WTC11 (cell line): ENCODE results near the gene MFSD11. TPM values are rescaled to one million over a fixed set of nuclear protein-coding genes. Genes with fewer than 3 reads are reported as not detected.

ENCODE experiments used
- ATAC-seq: fragments of 200-7000 bp; cut with Tn5 transposase; 2 replicates; pipeline ENCODE4 v1.10.0; 2021; ENCODE audit warnings: mild to moderate bottlenecking, moderate library complexity
- CTCF ChIA-PET: fragments of 300-600 bp; sonication (Branson Sonifier 250); formaldehyde crosslinking; loops from one replicate; lab custom pipeline; 2021; ENCODE audit warnings: antibody characterized with exemption; lab: Charles Lee
- POLR2A ChIA-PET: fragments of 350-600 bp; sonication (Branson Sonifier 250); formaldehyde crosslinking; loops from one replicate; lab custom pipeline; 2021; ENCODE audit warnings: antibody characterized with exemption; lab: Charles Lee
- DNase-seq: peaks from one replicate; pipeline ENCODE4 v3.0.0; 2021; ENCODE audit warnings: low spot score
- H3K27ac Mint-ChIP-seq: 2 replicates; pipeline ENCODE4 v1.8.0; 2021; ENCODE audit warnings: mixed read lengths
- H3K27me3 Mint-ChIP-seq: 2 replicates; pipeline ENCODE4 v1.8.0; 2021; ENCODE audit warnings: low read depth, mild to moderate bottlenecking, moderate library complexity, mixed read lengths
- H3K36me3 Mint-ChIP-seq: 2 replicates; pipeline ENCODE4 v1.8.0; 2021; ENCODE audit warnings: mixed read lengths
- H3K4me1 Mint-ChIP-seq: 2 replicates; pipeline ENCODE4 v1.8.0; 2022; ENCODE audit warnings: mixed read lengths
- H3K4me3 Mint-ChIP-seq: 2 replicates; pipeline ENCODE4 v1.8.0; 2021; ENCODE audit warnings: mild to moderate bottlenecking, moderate library complexity, mixed read lengths
- H3K9me3 Mint-ChIP-seq: 2 replicates; pipeline ENCODE4 v1.8.0; 2021; ENCODE audit warnings: mixed read lengths
- CBFB ChIP-seq: sonication (generic); formaldehyde crosslinking; IDR thresholded peaks from 2 replicates; pipeline ENCODE4 v1.8.1; 2022; ENCODE audit warnings: mild to moderate bottlenecking, low read depth, missing genetic modification reagents
- CREB1 ChIP-seq: sonication (generic); formaldehyde crosslinking; IDR thresholded peaks from 2 replicates; pipeline ENCODE4 v1.8.0; 2023; ENCODE audit warnings: mild to moderate bottlenecking, missing genetic modification reagents
- ETV6 ChIP-seq: sonication (generic); formaldehyde crosslinking; IDR thresholded peaks from 2 replicates; pipeline ENCODE4 v1.8.1; 2022; ENCODE audit warnings: mild to moderate bottlenecking, missing genetic modification reagents
- MXD4 ChIP-seq: fragments of 250-450 bp; sonication (Bioruptor Pico); IDR thresholded peaks from 2 replicates; pipeline ENCODE4 v1.8.0; 2021; ENCODE audit warnings: mild to moderate bottlenecking, moderate library complexity, borderline replicate concordance
- MYBL2 ChIP-seq: sonication (generic); formaldehyde crosslinking; IDR thresholded peaks from 2 replicates; pipeline ENCODE4 v1.8.1; 2023; ENCODE audit warnings: mild to moderate bottlenecking, moderate library complexity, missing genetic modification reagents
- NFYB ChIP-seq: sonication (generic); formaldehyde crosslinking; conservative IDR thresholded peaks from 2 replicates; pipeline ENCODE4 v1.8.0; 2022; ENCODE audit warnings: low read depth, missing genetic modification reagents
- NR3C1 ChIP-seq: sonication (generic); formaldehyde crosslinking; conservative IDR thresholded peaks from 2 replicates; pipeline ENCODE4 v1.8.1; 2023; ENCODE audit warnings: low read depth, mild to moderate bottlenecking, missing genetic modification reagents
- TP53 ChIP-seq: sonication (generic); formaldehyde crosslinking; IDR thresholded peaks from 2 replicates; pipeline ENCODE4 v1.8.1; 2023; ENCODE audit warnings: mild to moderate bottlenecking, missing genetic modification reagents
- total RNA-seq: library from RNA; stranded (reverse); gene quantifications from 3 replicates; pipeline ENCODE4 v1.2.3, GENCODE V29; 2021
- TF ChIP-seq, protein P1 (sequence below): sonication (generic); formaldehyde crosslinking; IDR thresholded peaks from 2 replicates; pipeline ENCODE4 v1.8.1; 2022; ENCODE audit warnings: mild to moderate bottlenecking, moderate library complexity, missing genetic modification reagents
- TF ChIP-seq, protein P2 (sequence below): fragments of 200-600 bp; IDR thresholded peaks from 2 replicates; pipeline ENCODE4 v1.8.0; 2022; ENCODE audit warnings: antibody characterized with exemption
- TF ChIP-seq, protein P3 (sequence below): sonication (generic); formaldehyde crosslinking; IDR thresholded peaks from 2 replicates; pipeline ENCODE4 v1.8.0; 2023; ENCODE audit warnings: missing genetic modification reagents, mild to moderate bottlenecking, borderline replicate concordance
- TF ChIP-seq, protein P4 (sequence below): sonication (generic); formaldehyde crosslinking; IDR thresholded peaks from 2 replicates; pipeline ENCODE4 v1.8.1; 2022; ENCODE audit warnings: low read depth, mild to moderate bottlenecking, moderate library complexity, missing genetic modification reagents, borderline replicate concordance
- TF ChIP-seq, protein P5 (sequence below): sonication (generic); formaldehyde crosslinking; IDR thresholded peaks from 2 replicates; pipeline ENCODE4 v1.8.1; 2023; ENCODE audit warnings: mild to moderate bottlenecking, missing genetic modification reagents
- TF ChIP-seq, protein P6 (sequence below): fragments of 250-450 bp; sonication (Bioruptor Pico); IDR thresholded peaks from 2 replicates; pipeline ENCODE4 v1.9.0; 2021; ENCODE audit warnings: mild to moderate bottlenecking
- TF ChIP-seq, protein P7 (sequence below): fragments of 250-450 bp; sonication (Bioruptor Pico); IDR thresholded peaks from 2 replicates; pipeline ENCODE4 v1.9.0; 2021; ENCODE audit warnings: mild to moderate bottlenecking, borderline replicate concordance

MFSD11 gene
- total RNA-seq, 1 experiment from 2014 or later, result 16.6 TPM

DNA sequence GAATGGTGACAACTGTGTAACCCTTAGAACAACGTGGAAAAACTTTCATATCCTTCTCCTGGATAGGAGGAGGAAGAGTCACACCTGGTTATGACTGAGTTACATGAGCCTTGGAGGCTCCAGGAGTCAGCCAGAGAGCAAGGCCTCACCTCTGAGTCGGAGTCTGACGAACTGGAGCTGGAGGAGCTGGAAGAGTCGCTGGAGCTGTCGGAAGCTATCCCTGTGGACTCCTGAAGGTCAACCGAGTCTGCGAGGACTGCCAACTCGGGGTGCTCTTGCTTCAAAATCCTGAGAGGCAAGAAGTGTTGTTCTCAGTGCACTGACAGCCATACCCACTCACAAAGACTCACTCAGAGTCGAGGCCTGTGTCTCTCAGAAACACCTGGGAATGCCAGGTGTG is 17.7 kb upstream of the MFSD11 start:
- TF ChIP-seq, protein P1, sequence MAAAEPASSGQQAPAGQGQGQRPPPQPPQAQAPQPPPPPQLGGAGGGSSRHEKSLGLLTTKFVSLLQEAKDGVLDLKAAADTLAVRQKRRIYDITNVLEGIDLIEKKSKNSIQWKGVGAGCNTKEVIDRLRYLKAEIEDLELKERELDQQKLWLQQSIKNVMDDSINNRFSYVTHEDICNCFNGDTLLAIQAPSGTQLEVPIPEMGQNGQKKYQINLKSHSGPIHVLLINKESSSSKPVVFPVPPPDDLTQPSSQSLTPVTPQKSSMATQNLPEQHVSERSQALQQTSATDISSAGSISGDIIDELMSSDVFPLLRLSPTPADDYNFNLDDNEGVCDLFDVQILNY (CRISPR knock-in tag), result no peak
- TF ChIP-seq CREB1 (CRISPR knock-in tag), result no peak
- TF ChIP-seq, protein P2, sequence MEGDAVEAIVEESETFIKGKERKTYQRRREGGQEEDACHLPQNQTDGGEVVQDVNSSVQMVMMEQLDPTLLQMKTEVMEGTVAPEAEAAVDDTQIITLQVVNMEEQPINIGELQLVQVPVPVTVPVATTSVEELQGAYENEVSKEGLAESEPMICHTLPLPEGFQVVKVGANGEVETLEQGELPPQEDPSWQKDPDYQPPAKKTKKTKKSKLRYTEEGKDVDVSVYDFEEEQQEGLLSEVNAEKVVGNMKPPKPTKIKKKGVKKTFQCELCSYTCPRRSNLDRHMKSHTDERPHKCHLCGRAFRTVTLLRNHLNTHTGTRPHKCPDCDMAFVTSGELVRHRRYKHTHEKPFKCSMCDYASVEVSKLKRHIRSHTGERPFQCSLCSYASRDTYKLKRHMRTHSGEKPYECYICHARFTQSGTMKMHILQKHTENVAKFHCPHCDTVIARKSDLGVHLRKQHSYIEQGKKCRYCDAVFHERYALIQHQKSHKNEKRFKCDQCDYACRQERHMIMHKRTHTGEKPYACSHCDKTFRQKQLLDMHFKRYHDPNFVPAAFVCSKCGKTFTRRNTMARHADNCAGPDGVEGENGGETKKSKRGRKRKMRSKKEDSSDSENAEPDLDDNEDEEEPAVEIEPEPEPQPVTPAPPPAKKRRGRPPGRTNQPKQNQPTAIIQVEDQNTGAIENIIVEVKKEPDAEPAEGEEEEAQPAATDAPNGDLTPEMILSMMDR, result no peak
- TF ChIP-seq, protein P3, sequence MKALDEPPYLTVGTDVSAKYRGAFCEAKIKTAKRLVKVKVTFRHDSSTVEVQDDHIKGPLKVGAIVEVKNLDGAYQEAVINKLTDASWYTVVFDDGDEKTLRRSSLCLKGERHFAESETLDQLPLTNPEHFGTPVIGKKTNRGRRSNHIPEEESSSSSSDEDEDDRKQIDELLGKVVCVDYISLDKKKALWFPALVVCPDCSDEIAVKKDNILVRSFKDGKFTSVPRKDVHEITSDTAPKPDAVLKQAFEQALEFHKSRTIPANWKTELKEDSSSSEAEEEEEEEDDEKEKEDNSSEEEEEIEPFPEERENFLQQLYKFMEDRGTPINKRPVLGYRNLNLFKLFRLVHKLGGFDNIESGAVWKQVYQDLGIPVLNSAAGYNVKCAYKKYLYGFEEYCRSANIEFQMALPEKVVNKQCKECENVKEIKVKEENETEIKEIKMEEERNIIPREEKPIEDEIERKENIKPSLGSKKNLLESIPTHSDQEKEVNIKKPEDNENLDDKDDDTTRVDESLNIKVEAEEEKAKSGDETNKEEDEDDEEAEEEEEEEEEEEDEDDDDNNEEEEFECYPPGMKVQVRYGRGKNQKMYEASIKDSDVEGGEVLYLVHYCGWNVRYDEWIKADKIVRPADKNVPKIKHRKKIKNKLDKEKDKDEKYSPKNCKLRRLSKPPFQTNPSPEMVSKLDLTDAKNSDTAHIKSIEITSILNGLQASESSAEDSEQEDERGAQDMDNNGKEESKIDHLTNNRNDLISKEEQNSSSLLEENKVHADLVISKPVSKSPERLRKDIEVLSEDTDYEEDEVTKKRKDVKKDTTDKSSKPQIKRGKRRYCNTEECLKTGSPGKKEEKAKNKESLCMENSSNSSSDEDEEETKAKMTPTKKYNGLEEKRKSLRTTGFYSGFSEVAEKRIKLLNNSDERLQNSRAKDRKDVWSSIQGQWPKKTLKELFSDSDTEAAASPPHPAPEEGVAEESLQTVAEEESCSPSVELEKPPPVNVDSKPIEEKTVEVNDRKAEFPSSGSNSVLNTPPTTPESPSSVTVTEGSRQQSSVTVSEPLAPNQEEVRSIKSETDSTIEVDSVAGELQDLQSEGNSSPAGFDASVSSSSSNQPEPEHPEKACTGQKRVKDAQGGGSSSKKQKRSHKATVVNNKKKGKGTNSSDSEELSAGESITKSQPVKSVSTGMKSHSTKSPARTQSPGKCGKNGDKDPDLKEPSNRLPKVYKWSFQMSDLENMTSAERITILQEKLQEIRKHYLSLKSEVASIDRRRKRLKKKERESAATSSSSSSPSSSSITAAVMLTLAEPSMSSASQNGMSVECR (CRISPR knock-in tag), result no peak
- TF ChIP-seq ETV6 (CRISPR knock-in tag), result no peak
- TF ChIP-seq, protein P4, sequence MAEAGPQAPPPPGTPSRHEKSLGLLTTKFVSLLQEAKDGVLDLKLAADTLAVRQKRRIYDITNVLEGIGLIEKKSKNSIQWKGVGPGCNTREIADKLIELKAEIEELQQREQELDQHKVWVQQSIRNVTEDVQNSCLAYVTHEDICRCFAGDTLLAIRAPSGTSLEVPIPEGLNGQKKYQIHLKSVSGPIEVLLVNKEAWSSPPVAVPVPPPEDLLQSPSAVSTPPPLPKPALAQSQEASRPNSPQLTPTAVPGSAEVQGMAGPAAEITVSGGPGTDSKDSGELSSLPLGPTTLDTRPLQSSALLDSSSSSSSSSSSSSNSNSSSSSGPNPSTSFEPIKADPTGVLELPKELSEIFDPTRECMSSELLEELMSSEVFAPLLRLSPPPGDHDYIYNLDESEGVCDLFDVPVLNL (CRISPR knock-in tag), result no peak
- no peak for TF ChIP-seq CBFB
- TF ChIP-seq MXD4 (CRISPR knock-in tag), result no peak
- TF ChIP-seq, protein P5, sequence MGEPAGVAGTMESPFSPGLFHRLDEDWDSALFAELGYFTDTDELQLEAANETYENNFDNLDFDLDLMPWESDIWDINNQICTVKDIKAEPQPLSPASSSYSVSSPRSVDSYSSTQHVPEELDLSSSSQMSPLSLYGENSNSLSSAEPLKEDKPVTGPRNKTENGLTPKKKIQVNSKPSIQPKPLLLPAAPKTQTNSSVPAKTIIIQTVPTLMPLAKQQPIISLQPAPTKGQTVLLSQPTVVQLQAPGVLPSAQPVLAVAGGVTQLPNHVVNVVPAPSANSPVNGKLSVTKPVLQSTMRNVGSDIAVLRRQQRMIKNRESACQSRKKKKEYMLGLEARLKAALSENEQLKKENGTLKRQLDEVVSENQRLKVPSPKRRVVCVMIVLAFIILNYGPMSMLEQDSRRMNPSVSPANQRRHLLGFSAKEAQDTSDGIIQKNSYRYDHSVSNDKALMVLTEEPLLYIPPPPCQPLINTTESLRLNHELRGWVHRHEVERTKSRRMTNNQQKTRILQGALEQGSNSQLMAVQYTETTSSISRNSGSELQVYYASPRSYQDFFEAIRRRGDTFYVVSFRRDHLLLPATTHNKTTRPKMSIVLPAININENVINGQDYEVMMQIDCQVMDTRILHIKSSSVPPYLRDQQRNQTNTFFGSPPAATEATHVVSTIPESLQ (CRISPR knock-in tag), result no peak
- TF ChIP-seq, protein P6, sequence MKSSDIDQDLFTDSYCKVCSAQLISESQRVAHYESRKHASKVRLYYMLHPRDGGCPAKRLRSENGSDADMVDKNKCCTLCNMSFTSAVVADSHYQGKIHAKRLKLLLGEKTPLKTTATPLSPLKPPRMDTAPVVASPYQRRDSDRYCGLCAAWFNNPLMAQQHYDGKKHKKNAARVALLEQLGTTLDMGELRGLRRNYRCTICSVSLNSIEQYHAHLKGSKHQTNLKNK (CRISPR knock-in tag), result no peak
- no peak for TF ChIP-seq TP53 (CRISPR knock-in tag)
- no peak for TF ChIP-seq NFYB (CRISPR knock-in tag)
- no peak for TF ChIP-seq MYBL2 (CRISPR knock-in tag)
- TF ChIP-seq, protein P7, sequence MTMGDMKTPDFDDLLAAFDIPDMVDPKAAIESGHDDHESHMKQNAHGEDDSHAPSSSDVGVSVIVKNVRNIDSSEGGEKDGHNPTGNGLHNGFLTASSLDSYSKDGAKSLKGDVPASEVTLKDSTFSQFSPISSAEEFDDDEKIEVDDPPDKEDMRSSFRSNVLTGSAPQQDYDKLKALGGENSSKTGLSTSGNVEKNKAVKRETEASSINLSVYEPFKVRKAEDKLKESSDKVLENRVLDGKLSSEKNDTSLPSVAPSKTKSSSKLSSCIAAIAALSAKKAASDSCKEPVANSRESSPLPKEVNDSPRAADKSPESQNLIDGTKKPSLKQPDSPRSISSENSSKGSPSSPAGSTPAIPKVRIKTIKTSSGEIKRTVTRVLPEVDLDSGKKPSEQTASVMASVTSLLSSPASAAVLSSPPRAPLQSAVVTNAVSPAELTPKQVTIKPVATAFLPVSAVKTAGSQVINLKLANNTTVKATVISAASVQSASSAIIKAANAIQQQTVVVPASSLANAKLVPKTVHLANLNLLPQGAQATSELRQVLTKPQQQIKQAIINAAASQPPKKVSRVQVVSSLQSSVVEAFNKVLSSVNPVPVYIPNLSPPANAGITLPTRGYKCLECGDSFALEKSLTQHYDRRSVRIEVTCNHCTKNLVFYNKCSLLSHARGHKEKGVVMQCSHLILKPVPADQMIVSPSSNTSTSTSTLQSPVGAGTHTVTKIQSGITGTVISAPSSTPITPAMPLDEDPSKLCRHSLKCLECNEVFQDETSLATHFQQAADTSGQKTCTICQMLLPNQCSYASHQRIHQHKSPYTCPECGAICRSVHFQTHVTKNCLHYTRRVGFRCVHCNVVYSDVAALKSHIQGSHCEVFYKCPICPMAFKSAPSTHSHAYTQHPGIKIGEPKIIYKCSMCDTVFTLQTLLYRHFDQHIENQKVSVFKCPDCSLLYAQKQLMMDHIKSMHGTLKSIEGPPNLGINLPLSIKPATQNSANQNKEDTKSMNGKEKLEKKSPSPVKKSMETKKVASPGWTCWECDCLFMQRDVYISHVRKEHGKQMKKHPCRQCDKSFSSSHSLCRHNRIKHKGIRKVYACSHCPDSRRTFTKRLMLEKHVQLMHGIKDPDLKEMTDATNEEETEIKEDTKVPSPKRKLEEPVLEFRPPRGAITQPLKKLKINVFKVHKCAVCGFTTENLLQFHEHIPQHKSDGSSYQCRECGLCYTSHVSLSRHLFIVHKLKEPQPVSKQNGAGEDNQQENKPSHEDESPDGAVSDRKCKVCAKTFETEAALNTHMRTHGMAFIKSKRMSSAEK, result no peak
- no peak for TF ChIP-seq NR3C1
- ChIA-PET CTCF (no interaction called here), POLR2A (interaction anchor here (0.5 kb wide), 1 partner anchor 475 kb away, joined by 3 read pairs; no protein-coding TSS in a partner anchor)
- Mint-ChIP-seq H3K4me1 (peaks cover 3% of the 10 kb centered on the region; the same call in 1 of the 2 replicates), H3K27me3 (no peaks in the 10 kb centered on the region), H3K27ac (no peak overlapping the region), H3K9me3 (no peaks in the 10 kb centered on the region), H3K4me3 (no peak overlapping the region), H3K36me3 (peaks cover 64% of the 10 kb centered on the region)
- ATAC-seq (no peak), DNase-seq (no peak)
